HG03095 (cell line): ENCODE measurements around the gene SEC24B.

ENCODE experiments used
- ATAC-seq: cut with Tn5 transposase; IDR thresholded peaks from one replicate; pipeline ENCODE4 v1.9.1; 2021; ENCODE audit warnings: moderate library complexity; ENCODE audit not compliant: unreplicated experiment

Gene SEC24B

DNA sequence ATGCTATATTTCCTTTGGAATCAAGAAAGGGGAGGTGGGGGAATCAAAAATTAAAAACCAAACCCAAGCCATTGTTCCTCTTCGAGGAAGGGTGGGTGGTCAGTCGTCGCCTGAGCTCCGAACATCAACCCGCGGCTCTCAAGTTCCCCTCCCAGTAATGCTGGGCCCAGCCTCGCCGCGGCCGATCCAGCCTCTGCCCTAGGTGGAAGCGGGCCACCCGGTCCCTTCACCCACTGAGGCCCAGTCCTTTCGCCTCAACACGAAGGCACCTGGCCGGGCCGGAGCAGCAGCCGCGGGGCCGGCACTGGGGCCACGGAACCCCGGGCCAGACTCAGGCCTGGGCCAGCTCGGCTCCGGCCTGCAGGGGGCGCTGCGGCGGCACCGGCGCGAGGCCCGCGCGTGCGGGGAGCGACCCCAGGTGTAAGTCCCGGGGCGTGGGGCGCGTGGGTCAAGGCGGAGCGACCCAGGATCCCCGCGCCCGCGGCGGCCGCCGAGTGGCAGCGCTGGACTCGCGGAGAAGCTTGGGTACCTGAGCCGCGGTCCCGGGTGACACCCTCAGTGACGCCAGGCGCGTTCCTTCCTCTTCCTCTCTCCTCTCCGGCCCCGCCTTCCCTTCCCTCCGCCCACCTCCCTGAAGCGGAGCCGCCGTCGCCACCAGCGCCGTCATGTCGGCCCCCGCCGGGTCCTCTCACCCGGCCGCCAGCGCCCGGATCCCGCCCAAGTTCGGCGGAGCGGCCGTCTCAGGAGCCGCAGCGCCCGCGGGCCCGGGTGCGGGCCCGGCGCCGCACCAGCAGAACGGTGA lies at the start of gene SEC24B:
Gene SEC24B (plus strand): TSS at position 611 of the 802 bp plus-strand sequence. CDS start 55 bp downstream, at position 666.
- ATAC-seq: peak; percentile 92

DNA sequence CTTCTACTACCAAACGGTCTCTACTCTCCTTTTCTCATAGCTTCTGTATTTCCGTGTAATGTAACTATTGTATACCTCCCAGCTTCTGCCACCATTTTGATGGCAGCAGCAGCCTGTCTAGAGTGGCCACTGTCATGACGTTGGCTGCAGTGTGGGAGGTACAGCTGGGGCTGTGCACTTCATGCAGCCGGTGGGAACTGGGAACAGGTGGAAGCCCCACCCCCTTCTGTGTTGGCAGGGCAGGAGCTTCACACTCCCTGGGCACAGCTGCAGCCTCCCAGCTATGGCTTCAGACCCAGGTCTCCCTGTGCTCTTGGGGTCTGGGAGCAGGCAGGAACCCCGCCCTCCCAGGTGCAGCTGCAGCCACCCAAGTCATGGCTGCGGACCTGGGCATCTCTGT lies 49.8 kb upstream of the SEC24B start:
- no peak for ATAC-seq

DNA sequence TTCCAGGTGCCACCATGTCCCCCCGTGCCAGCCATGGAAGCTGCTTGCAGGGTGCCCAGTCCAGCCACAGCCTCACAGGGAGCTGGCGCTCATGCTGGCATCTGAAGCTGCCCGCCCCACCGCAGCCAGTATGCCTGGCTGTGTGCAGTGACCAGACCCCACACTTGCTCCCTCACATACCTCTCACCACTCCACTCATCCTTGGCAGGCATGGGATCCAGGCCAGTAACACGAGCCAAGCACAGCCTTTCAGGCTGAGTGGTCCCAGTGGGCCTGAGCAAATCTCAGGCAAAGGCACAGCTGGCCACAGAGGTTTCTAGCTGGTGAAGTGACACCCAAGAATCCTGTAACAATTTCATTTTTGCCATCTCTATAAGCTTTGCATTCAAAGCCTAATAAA lies 48.4 kb upstream of the SEC24B start:
- no peak for ATAC-seq

DNA sequence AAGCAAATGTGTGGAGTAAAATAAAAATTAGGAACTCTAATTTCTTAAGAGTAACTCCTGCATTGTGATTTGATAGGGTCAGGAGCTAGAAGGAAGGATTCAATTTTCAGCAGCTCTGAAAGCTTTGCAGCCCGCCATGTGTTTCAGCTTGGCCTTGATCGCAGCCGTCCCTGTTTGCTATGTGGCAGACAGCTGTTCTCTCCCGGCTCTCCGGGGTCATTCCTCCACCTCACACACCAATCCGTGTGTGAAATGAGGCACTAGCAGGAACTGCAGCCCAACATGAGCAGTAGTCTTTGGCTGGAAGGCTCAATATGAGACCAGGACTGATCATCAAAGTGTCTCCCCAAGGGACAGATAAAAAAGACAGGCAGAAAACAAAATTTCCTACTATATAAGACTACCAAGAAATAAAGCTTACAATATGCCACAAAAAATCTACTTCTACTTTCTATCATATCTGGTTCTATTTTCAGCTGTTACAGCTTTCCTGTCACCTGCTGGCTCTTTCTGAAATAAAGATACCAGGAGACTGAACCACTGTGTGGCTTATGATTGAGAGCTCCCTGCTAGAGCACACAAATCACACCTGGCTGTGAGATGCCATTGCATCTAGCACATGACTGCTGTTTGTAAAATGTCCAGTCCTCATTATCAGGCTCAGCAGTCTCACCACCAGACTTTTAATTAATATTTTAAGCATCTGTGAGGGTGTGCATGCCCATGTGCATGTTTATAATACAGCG lies 44.1 kb upstream of the SEC24B start:
- peak; percentile 54 for ATAC-seq

DNA sequence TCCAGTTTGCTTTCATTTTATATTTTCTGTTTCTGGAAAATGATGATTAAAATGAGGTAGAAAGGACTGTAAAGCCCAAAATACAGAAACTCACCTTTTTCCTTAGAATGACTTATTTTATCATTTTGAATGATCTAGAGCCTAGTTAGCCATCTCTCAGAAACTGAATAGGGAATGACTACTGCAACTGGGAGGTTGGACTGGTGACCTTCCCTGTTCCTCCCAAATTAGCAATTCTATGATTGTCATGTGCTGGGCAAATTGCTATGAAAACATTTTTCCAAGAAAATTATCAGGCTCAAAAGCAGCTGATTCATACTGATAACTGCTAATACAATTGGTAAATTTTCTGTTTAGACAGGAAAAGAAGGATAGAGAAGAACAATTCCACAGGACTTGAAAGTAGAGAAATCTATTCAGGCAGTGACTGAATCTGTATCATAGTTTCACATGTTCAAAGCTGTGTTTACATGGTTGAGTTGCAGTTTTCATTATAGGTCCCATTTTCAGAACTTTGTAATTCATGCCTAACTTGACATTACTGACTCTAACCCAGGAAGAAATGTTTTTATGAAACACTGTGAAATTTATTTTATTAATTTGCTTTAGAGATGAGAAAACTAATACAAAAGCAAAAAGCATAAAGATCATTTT lies 43.4 kb upstream of the SEC24B start:
- peak; percentile 53 for ATAC-seq

DNA sequence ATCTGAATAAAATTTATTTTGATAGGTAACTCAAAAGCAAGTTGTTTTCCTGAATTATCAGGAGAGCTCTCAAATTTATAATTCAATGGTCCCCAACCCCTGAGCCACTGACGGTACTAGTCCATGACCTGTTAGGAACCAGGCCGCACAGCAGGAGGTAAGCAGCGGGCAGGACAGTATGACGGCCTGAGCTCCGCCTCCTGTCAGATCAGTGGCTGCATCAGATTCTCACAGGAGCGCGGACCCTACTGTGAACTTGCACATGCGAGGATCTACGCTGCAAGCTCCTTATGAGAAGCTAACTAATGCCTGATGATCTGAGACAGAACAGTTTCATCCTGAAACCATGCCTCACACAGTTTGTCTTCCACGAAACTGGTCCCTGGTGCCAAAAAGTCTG lies 37.9 kb upstream of the SEC24B start:
- ATAC-seq: no peak

DNA sequence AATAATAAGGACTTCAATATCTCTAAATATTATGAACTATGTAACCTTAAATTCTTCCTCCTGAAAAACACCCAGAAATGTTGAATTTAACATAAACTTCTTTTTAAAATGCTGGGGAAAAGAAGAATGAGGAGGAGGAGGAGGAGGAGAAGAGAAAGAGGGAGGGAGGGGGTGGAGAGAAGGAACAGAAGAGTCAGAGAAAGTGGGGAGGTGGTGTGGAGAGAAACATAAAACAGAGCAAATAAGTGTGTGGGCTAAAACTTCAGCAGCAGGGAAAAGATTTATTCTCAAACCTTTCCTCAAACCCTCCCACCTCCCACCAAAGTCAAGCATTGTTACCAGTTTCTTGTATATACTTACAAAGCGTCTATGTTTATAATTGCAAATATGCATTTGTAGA lies 34.7 kb upstream of the SEC24B start:
- ATAC-seq: no peak

DNA sequence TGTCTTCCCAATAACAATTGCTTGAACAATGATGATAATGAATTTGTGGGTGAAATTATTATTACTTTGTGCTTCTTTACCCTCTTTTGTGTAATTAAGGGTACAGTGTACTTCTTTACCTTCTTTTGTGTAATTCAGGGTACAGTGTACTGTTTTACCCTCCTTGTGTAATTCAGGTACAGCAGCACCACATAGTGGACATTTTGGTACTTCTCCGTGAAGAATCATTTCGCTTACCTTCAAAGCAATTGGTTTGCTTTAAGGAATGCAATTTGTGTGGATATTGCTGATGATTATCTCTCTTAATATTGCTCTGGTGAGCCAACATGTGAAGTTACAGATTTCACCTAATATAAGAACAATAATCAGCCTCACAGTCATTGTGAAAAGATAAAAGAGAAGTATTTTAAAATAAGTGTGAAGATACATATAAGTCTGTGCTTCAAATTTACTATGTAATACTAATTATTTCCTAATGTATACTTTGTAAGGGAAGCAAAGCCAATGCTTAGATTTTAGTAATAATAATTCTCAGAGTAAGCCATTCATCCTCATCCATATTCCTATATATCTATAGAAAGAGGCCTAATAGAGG lies 27.2 kb upstream of the SEC24B start:
- peak; percentile 80 for ATAC-seq

DNA sequence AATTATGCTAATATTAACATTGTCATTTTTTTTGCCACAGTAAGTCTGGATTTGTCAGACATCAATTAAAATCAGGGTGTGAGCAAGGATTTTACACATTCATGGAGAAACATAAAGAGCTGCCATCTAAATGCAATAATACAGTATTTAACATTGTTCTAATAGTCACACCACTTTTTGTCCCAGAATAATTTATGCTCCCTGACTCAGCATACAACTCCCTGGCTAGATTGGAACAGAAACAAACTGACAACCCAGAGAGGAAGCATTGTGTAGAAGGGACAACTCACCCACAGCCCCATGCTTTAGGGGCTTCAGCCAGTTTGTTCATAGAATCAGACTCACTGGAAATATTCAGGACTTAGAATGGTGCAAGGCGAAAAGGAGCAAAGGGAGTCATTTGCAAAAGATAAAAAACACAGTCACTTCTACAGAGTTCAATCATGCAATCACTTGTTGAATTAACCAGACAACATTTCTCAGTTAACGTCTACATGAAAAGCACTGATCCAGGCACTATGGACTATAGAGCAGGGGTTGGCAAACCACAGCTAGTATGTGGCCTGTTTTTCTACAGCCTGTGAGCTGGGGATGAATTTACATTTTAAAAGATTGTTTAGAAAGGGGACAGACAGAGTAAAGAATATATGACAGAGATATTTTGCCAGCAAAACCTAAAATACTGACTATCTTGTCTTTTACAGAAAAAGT lies 26.4 kb upstream of the SEC24B start:
- ATAC-seq: no peak

DNA sequence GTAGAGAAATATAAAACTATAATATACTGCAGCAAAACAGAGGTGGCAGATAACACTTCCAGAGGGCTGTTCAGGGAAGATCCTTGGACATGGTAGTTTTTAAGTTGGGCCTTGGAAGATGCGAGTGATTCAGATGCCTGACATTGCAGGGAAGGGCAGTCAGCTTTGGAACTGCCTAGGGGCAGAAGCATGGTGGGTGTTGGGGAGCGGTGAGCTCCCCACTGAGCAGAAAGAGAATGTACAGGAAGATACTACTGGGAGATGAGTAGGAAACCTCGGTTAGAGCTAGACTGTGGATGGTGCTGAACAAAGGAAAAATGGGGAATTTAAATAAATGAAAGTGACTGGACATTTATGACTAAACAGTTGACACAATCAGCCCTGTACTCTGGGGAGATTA lies 24.9 kb upstream of the SEC24B start:
- no peak for ATAC-seq

DNA sequence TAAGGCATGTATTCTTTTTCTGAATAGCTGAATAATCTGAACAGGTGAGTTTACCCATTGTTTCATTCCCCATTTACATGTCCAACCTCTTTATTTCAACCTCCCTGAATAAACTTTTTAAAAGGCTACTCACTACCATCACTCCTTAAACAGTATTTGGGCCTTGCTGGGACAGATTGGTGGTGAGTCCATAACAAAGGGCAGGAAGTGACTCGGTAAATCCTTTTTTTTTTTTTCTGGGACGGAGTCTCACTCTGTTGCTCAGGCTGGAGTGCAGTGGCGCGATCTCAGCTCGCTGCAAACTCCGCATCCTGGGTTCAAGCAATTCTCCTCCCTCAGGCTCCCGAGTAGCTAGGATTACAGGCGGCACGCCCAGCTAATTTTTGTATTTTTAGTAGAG lies 23.4 kb upstream of the SEC24B start:
- no peak for ATAC-seq

DNA sequence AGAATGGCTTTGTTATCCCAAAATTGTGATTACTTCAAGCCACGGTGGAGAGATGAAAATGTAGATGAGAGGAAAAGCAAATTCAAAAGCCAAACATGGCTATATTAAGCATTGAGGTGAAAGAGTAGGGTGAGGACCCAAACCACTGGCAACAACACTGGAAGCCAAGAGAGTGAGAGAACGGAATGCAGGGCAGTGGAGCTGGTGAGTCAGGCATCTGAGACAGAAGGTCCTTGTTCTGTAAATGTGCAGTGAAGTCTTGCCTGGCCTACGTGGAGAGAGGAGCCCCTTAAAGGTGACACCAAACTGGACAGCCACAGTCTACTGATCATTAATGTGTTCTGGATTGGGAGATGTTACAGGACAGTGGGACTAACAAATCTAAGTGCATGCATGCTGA lies 22.8 kb upstream of the SEC24B start:
- ATAC-seq: no peak

DNA sequence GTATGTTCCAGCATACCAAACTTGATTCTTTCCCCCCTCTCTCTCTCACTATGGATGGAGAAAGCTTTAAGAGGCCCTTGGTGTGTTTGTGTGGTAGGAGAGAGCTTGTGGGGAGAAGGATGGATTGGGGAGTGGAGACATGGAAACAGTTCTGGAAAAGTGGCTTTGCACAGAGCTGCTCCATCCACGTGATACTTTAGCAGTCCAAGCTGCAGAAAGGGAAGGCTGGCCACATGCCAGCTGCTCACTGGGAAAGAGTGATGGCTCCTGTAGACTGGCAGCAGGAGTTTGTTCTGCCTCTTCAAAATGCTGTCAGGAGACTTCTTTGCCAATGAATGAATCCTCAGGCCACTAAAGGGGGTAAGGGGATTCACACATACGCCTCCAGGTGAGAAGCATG lies 21.7 kb upstream of the SEC24B start:
- ATAC-seq: no peak

DNA sequence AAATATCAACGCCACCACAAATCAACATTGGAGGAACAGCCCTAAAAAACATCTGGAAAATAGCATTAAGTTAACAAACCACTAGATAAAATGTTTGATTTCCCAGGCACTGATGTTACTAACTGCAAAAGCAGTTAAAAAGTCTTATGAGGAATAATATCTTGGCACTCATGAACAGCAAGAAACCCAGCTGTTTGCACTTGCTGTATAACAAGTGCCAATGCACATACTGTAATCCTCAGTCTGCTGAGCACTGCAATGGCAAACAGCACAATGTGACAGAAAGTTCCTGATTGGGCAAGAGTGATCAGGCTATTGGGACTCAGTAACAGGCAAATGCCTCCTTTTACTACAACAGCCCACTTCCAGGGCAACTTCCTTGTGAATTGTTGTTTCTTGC lies 20.8 kb upstream of the SEC24B start:
- ATAC-seq: no peak

DNA sequence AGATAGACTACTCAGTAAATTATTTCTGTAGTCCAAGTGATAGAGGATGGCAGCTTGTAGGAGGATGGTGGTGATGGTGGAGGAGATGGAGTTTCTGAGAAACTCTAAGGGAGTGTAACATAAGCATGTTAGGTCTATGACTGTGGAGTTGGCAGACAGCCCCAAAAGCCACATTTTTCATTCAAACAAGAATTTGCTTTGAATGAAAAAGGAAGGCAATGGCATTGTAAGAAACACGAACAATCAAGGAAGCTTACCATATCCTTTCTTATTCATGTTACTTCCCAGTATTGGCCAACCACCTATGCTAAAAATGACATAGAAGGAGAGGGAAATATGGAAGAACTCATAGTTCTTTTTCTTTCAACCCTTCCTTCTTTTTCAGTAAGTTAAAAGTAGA lies 18.7 kb upstream of the SEC24B start:
- ATAC-seq: no peak

DNA sequence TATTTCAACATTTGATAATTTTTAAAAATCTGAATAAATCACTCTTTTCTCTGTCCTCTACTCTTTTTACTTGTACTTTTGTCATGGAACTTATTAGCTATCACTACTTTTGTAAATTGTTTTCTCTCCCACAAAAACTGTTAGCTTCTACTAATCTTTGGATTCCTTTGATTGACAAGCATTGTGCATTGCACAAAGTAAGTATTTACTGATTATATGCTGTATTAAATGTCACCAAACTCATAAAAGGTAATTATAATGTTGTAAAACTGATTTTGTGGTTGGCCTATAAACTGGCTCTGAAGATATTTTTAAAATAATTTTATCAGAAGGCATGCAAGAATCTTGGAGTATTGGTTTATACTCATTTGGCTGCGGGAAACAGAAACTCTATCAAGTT lies 15.0 kb upstream of the SEC24B start:
- ATAC-seq: no peak

DNA sequence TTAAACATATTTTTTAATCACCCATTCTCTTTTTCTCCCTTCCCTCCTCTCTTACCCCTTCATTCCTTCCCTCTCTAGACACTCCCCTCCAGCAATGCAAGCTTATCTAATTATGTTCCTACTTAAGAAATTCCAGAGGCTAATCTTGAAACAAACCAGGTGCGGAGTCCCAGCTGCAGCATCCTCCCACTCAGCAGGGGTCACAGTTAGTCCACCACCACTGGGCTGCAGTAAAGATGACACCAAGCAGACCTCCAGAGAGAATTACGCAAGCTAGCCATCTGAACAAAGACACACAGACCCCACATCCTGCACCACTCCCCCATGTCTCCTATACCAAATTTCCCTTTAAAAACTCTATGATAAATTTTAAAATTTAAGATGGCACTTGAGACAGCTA lies 13.9 kb upstream of the SEC24B start:
- no peak for ATAC-seq

DNA sequence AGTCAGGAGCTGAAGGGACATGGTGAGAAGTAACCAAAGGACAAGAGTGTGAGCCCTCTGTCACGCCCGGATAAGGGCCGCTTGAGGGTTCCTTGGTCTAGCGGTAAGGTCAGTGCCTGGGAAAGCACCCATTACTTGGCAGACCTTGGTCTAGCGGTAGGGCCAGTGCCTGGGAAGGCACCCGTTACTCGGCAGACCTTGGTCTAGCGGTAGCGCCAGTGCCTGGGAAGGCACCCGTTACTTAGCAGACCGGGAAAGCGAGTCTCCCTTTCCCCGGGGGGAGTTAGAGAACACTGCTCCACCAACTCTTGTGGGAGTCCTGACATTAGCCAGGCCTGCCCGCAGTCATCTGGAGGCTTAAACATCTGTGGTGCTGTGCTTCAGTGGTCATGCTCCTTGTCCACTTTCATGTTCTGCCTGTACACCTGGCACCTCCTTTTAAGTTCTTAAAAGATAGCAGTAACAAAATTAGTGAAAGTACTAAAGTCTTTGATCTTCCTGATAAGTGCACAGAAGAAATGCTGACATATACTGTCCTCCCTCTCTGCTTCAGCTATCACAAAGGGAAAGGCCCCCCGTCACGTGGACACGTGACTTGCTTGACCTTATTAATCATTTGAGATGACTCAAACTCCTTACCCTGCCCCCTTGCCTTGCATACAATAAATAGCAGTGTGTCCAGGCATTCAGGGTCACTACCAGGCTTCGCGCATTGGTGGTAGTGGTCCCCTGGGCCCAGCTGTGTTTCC lies 9.3 kb upstream of the SEC24B start:
- no peak for ATAC-seq

DNA sequence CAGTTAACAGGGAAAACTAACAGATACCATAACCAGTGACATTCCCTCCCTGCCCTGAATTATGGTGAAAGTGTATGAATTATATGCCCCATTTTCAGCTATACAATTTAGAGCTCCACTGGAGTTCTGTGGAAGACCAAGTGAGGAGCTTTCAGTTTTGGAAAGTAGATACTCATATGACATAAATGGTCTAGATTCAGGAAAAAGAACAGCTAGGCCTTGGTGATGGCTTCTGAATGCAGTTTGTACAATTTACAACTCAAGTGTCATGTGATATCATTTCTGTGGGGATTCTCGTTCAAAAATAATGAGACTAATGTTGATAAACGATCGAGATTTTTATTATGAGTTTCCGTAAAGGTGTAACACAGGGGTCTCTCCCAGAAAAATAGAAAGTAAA lies 8.2 kb upstream of the SEC24B start:
- ATAC-seq: no peak

DNA sequence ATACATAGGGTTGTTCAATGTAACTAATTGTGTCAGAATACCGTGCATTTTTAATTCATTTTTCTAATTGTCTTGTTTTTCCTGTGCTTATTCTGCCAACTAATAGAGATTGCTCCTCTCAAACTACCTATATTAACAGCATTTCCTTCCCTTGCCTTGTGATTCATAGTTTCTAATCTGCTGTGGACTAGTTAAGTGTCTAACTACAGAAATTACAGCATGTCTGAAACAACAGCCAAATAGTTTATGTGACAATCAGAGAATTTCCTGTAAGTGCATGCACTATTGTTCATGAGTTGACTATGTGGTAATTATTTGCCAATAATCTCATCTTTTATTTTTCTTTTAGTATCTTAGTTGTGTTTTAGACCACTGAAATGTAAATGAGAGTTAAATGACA lies 4.1 kb upstream of the SEC24B start:
- ATAC-seq: no peak
